Heart left ventricle (tissue), 13 donors: ENCODE results near the gene KRTAP10-4.

Experiments used
- POLR2A ChIP-seq, 2 donors: fragments of 450-650 bp; IDR thresholded peaks; one replicate each; pipeline ENCODE4 v1.6.1; 2017; ENCODE audit warnings: antibody characterized with exemption in 2 of 2, mild to moderate bottlenecking in 2 of 2, moderate library complexity in 2 of 2
- TF ChIP-seq, protein P1 (sequence below), 12 donors: fragments of 200-600 bp; sonication (generic) in 4 of 12; IDR thresholded peaks; one replicate each; pipeline versions ENCODE4 v1.5.0 to v1.8.0; 2018 to 2022; ENCODE audit warnings: antibody characterized with exemption in 12 of 12, mild to moderate bottlenecking in 5 of 12
- donor health status: ischemic (EF 13 %, LVEDD 7.1; RV severe dilation, severe dysfunction).
- donor health status: DM: no; HTN: yes; CAD: no.
- donor health status: DM: no; HTN: no; CAD: no.
- donor health status: ischemic (EF 25% LVEDD 6.9; RV normal size, moderate dysfunction).
- donor health status: ischemic (EF 25% LVEDD 5.7; RV mildly dilated, moderate dysfunction).
- donor health status: ischemic (EF 35%, LVEDD 5.7; RV mildly dilated, moderate dysfunction).
- donor health status: nonischemic (EF 11% LVEDD 7.7; RV severe dilation, severe dysfunction).
- donor health status: DM: yes; HTN: yes; CAD: no.
- donor health status: PGD.
- donor health status: ischemic (EF 29% LVEDD 5.4; RV normal size, mild dysfunction).
- donor health status: nonischemic (EF 23%, LVEDD 6.1; RV moderate dilation, normal function).

DNA sequence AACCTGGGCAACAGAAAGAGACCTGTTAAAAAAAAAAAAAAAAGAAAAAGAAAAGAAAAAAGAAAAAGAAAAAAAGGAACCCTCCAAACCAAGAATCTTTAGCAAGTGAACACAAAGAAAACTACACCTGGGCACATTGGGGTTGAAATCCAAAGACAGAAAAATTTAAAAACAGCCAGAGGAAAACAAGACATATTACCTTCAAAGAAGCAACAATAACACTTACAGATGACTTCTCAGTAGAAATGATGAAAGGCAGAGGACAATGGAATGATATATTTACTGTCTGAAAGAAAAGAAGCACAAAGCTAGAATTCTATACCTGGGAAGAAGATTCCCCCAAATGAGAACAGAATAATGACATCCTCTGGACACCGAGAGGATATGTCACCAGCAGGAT lies 30.8 kb upstream of the KRTAP10-4 start:
- TF ChIP-seq, protein P1, sequence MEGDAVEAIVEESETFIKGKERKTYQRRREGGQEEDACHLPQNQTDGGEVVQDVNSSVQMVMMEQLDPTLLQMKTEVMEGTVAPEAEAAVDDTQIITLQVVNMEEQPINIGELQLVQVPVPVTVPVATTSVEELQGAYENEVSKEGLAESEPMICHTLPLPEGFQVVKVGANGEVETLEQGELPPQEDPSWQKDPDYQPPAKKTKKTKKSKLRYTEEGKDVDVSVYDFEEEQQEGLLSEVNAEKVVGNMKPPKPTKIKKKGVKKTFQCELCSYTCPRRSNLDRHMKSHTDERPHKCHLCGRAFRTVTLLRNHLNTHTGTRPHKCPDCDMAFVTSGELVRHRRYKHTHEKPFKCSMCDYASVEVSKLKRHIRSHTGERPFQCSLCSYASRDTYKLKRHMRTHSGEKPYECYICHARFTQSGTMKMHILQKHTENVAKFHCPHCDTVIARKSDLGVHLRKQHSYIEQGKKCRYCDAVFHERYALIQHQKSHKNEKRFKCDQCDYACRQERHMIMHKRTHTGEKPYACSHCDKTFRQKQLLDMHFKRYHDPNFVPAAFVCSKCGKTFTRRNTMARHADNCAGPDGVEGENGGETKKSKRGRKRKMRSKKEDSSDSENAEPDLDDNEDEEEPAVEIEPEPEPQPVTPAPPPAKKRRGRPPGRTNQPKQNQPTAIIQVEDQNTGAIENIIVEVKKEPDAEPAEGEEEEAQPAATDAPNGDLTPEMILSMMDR (IDR thresholded peaks at IDR 0.05): no peak
- TF ChIP-seq POLR2A (IDR thresholded peaks at IDR 0.05): no peak
